NB4 (cell line): ENCODE results near the gene LMBRD1.

Source experiments
- CTCF ChIP-seq: IDR thresholded peaks from one replicate; pipeline ENCODE4 v1.5.1; 2012; ENCODE audit warnings: low read depth, low read length
- POLR2A ChIP-seq: IDR thresholded peaks from 2 replicates; pipeline ENCODE4 v1.6.1; 2011; ENCODE audit warnings: mild to moderate bottlenecking; ENCODE audit not compliant: insufficient read length; ENCODE audit errors: extremely low read depth

GRCh38 chr6:69789578-69789977 lies 7.2 kb downstream of the LMBRD1 start:
- no peak for TF ChIP-seq POLR2A
- TF ChIP-seq CTCF, result no peak
